IMR-90 (cell line): ENCODE results near the gene SMARCC2. TPM values are rescaled to one million over a fixed set of nuclear protein-coding genes. Genes with fewer than 3 reads are reported as not detected.
A peak's percentile ranks its signal among the peaks of the same experiment; 100 is the strongest.

Experiments used
- ATAC-seq: fragments of 200-7000 bp; cut with Tn5 transposase; 2 replicates; pipeline ENCODE4 v1.9.1; 2020; ENCODE audit warnings: low read depth, mild to moderate bottlenecking, moderate library complexity
- BruUV-seq: library from RNA; stranded (reverse); fragments of 400-500 nt; replicated peaks from 2 replicates; lab custom pipeline; 2021; lab: Mats Ljungman, UMichigan
- CTCF ChIA-PET: fragments of 300-600 bp; formaldehyde crosslinking; extraction: SDS; loops from one replicate; lab custom pipeline; 2021; ENCODE audit warnings: antibody characterized with exemption; lab: Yijun Ruan, JAX
- POLR2A ChIA-PET: fragments of 300-600 bp; sonication (Branson Sonifier 250); formaldehyde crosslinking; loops from one replicate; lab custom pipeline; 2022; ENCODE audit warnings: antibody characterized with exemption; ENCODE audit not compliant: unreplicated experiment; lab: Charles Lee
- DNase-seq: peaks from one replicate; pipeline ENCODE4 v3.0.0; 2013
- H2AFZ ChIP-seq: replicated peaks from 2 replicates; pipeline ENCODE3; 2013; ENCODE audit warnings: low read length, mild to moderate bottlenecking; ENCODE audit not compliant: poor library complexity
- H2AK5ac ChIP-seq: 2 replicates; pipeline ENCODE4 v1.6.1; 2013; ENCODE audit warnings: low read depth, low read length, inconsistent platforms
- H2AK9ac ChIP-seq: replicated peaks from 2 replicates; pipeline ENCODE3; 2013; ENCODE audit warnings: mild to moderate bottlenecking, low read depth, low read length, moderate library complexity; ENCODE audit not compliant: poor library complexity
- H2BK120ac ChIP-seq: 2 replicates; pipeline ENCODE4 v1.6.1; 2013; ENCODE audit warnings: low read depth, low read length, inconsistent platforms
- H2BK15ac ChIP-seq: 3 replicates; pipeline ENCODE4 v1.6.1; 2013; ENCODE audit warnings: low read depth, low read length, inconsistent platforms
- H2BK20ac ChIP-seq: 2 replicates; pipeline ENCODE4 v1.6.1; 2013; ENCODE audit warnings: low read depth, mild to moderate bottlenecking, inconsistent platforms, low read length, moderate library complexity
- H2BK5ac ChIP-seq: 2 replicates; pipeline ENCODE4 v1.6.1; 2013; ENCODE audit warnings: mild to moderate bottlenecking, low read depth, low read length, inconsistent platforms; ENCODE audit not compliant: poor library complexity, severe bottlenecking
- H3K14ac ChIP-seq: replicated peaks from 2 replicates; pipeline ENCODE4 v1.6.1; 2013; ENCODE audit warnings: low read depth, low read length, inconsistent platforms
- H3K18ac ChIP-seq: 2 replicates; pipeline ENCODE4 v1.6.1; 2013; ENCODE audit warnings: low read depth, low read length, control low read depth
- H3K23ac ChIP-seq: 2 replicates; pipeline ENCODE4 v1.6.1; 2013; ENCODE audit warnings: low read depth, low read length, inconsistent platforms
- H3K27ac ChIP-seq: 2 replicates; pipeline ENCODE4 v1.5.1; 2013; ENCODE audit warnings: mild to moderate bottlenecking, control low read depth, low read length; ENCODE audit not compliant: insufficient read depth
- H3K27me3 ChIP-seq: 2 replicates; pipeline ENCODE4 v1.6.1; 2013; ENCODE audit warnings: low read length; ENCODE audit not compliant: control insufficient read depth, insufficient read depth
- H3K36me3 ChIP-seq: 2 replicates; pipeline ENCODE4 v1.6.1; 2013; ENCODE audit warnings: low read length, mixed read lengths; ENCODE audit not compliant: control insufficient read depth, insufficient read depth
- H3K4ac ChIP-seq: 2 replicates; pipeline ENCODE4 v1.6.1; 2013; ENCODE audit warnings: low read depth, low read length, inconsistent platforms
- H3K4me1 ChIP-seq: 2 replicates; pipeline ENCODE4 v1.6.1; 2013; ENCODE audit warnings: low read length, mixed read lengths; ENCODE audit not compliant: control insufficient read depth, insufficient read depth
- H3K4me2 ChIP-seq: 2 replicates; pipeline ENCODE4 v1.6.1; 2013; ENCODE audit warnings: low read depth, mild to moderate bottlenecking, control low read depth, low read length, moderate library complexity
- H3K4me3 ChIP-seq: 2 replicates; pipeline ENCODE4 v1.5.1; 2013; ENCODE audit warnings: low read depth, mild to moderate bottlenecking, control low read depth, low read length, moderate library complexity; ENCODE audit not compliant: insufficient read depth
- H3K56ac ChIP-seq: 2 replicates; pipeline ENCODE4 v1.6.1; 2013; ENCODE audit warnings: low read length, inconsistent platforms; ENCODE audit not compliant: insufficient read depth; ENCODE audit errors: extremely low read depth
- H3K79me1 ChIP-seq, 2 experiments: 2 replicates each; pipeline ENCODE4 v1.6.1; 2013; ENCODE audit warnings: low read length in 2 of 2, inconsistent platforms in 1 of 2, low read depth in 1 of 2
- H3K9ac ChIP-seq: 2 replicates; pipeline ENCODE4 v1.6.1; 2013; ENCODE audit warnings: low read depth, low read length, control low read depth
- H3K9me1 ChIP-seq: 2 replicates; pipeline ENCODE4 v1.6.1; 2013; ENCODE audit warnings: low read length, inconsistent platforms; ENCODE audit not compliant: insufficient read depth
- H3K9me3 ChIP-seq: 2 replicates; pipeline ENCODE4 v1.6.1; 2013; ENCODE audit warnings: low read length; ENCODE audit not compliant: control insufficient read depth, insufficient read depth
- H4K20me1 ChIP-seq: 2 replicates; pipeline ENCODE4 v1.6.1; 2013; ENCODE audit warnings: low read length, inconsistent platforms; ENCODE audit not compliant: insufficient read depth
- H4K5ac ChIP-seq: 2 replicates; pipeline ENCODE4 v1.6.1; 2013; ENCODE audit warnings: mild to moderate bottlenecking, low read depth, low read length, control low read depth
- H4K8ac ChIP-seq, 2 experiments: 2 replicates each; pipeline ENCODE4 v1.6.1; 2013; ENCODE audit warnings: low read depth in 2 of 2, low read length in 2 of 2, control low read depth in 1 of 2, inconsistent platforms in 1 of 2
- H4K91ac ChIP-seq: 2 replicates; pipeline ENCODE4 v1.6.1; 2013; ENCODE audit warnings: low read depth, low read length, inconsistent platforms; ENCODE audit not compliant: insufficient read depth
- CHD1 ChIP-seq: IDR thresholded peaks from 2 replicates; pipeline ENCODE4 v1.6.1; 2012; ENCODE audit warnings: low read depth, low read length, improper control_type of control experiment
- POLR2A ChIP-seq: IDR thresholded peaks from 2 replicates; pipeline ENCODE4 v1.6.1; 2012; ENCODE audit warnings: mild to moderate bottlenecking, low read depth, low read length
- RFX5 ChIP-seq: IDR thresholded peaks from 2 replicates; pipeline ENCODE4 v1.8.0; 2012; ENCODE audit warnings: low read depth, mild to moderate bottlenecking, low read length, moderate library complexity
- SMC3 ChIP-seq: fragments of 150-350 bp; IDR thresholded peaks from 2 replicates; pipeline ENCODE4 v1.6.1; 2016; ENCODE audit warnings: low read depth, mild to moderate bottlenecking, antibody characterized with exemption, low read length, moderate library complexity
- WGBS, 2 experiments: methylation state at CpG; one replicate each; pipeline versions ENCODE4 v1.1.5 to v1.1.7; 2013; ENCODE audit warnings: missing lambda C conversion rate in 2 of 2; ENCODE audit not compliant: insufficient read length in 1 of 2; ENCODE audit errors: extremely low coverage in 2 of 2; 5-methylcytosine and 5-hydroxymethylcytosine counted together
- dilution Hi-C: fragments of 300-500 bp; cut with HindIII; formaldehyde crosslinking; loops from one replicate; pipeline ENCODE4 v1.14.3; 2018; ENCODE audit warnings: low sequenced_read_pairs; ENCODE audit not compliant: unreplicated experiment
- in situ Hi-C: fragments of 300-500 bp; cut with MboI; formaldehyde crosslinking; loops from 3 replicates; pipeline ENCODE4 v1.14.3; 2019; ENCODE audit warnings: low sequenced_read_pairs, inconsistent platforms, mixed read lengths
- intact Hi-C: fragments of 100-400 bp; cut with micrococcal nuclease; formaldehyde crosslinking; loops from 2 replicates; pipeline ENCODE4 v1.10.0; 2022
- polyA plus RNA-seq, 3 experiments: library from polyadenylated mRNA; depleted of rRNA; stranded (reverse); fragments of >200 nt; gene quantifications; 2 replicates each; pipeline ENCODE4 v1.2.3, GENCODE V29; 2012; ENCODE audit warnings: low replicate concordance in 1 of 3
- total RNA-seq: library from RNA; depleted of rRNA; stranded (reverse); fragments of >200 nt; gene quantifications from 2 replicates; pipeline ENCODE4 v1.2.3, GENCODE V29; 2012
- TF ChIP-seq, protein P1 (sequence below): conservative IDR thresholded peaks from 2 replicates; pipeline ENCODE4 v1.5.1; 2012; ENCODE audit warnings: mild to moderate bottlenecking, low read depth, low read length, improper control_type of control experiment

Gene SMARCC2
- total and polyA plus RNA-seq, 2 of the 4 experiments (the other 2 are of a cell fraction) = 42.3 to 43.8 TPM

DNA sequence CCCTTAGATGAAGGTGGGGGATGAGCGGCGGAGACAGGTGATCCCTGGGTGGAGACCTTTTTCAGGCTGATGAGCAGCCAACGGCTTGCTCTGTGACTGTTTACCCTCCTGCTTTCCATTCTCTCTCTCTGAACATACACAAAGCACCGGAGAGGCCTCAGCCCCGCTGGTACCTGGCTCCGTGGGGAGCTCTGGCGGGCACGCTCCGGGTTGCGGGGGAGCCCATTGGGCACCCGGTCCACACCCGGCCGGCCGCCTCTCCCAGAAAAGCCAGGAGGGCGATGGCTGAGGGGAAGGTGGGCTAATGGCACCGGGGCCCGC, 545 bp downstream of the SMARCC2 start:
- Histone ChIP-seq H3K4ac (peak overlapping the region; percentile 72), H3K56ac (peak overlapping the region; percentile 8; the same call in 1 of the 2 replicates), H4K20me1 (peaks cover 14% of the 10 kb centered on the region; the same call in 1 of the 2 replicates), H2BK5ac (peak overlapping the region; percentile 60), H3K4me3 (peak overlapping the region; percentile 95), H3K14ac (peak overlapping the region; percentile 97), H2BK20ac (no peak overlapping the region), H3K18ac (no peak overlapping the region), H4K91ac (peak overlapping the region; percentile 69), H3K79me1 (peaks cover 23 to 46% of the 10 kb centered on the region in 2 experiments), H3K36me3 (peaks cover 13% of the 10 kb centered on the region), H2AK9ac (peak overlapping the region; percentile 98), H4K8ac (peak overlapping the region in 1 of 2 experiments; percentile 41; a peak in 2 of 4 replicates), H3K4me1 (peaks cover 7% of the 10 kb centered on the region), H2BK15ac (no peak overlapping the region), H2BK120ac (no peak overlapping the region; the same call in 1 of the 2 replicates), H3K23ac (peak overlapping the region; percentile 92; the same call in 1 of the 2 replicates), H3K27me3 (no peaks in the 10 kb centered on the region), H3K9me3 (no peaks in the 10 kb centered on the region), H3K9me1 (peaks cover 5% of the 10 kb centered on the region; the same call in 1 of the 2 replicates), H4K5ac (no peak overlapping the region), H3K9ac (peak overlapping the region; percentile 95), H3K4me2 (peak overlapping the region; percentile 97), H2AK5ac (peak overlapping the region; percentile 64), H3K27ac (peak overlapping the region; percentile 75), H2AFZ (peak overlapping the region; percentile 84)
- dilution Hi-C loops (no loop called here), intact Hi-C loops (loop anchor here (1.0 to 2.0 kb wide), 2 partner anchors 62 to 69 kb away; no protein-coding TSS in a partner anchor), in situ Hi-C loops (loop anchor here (5.0 kb wide), 1 partner anchor 61 kb away; the partner anchor contains the start of gene ESYT1)
- TF ChIP-seq SMC3 (no peak), POLR2A (no peak), CHD1 (no peak), RFX5 (no peak)
- TF ChIP-seq, protein P1, sequence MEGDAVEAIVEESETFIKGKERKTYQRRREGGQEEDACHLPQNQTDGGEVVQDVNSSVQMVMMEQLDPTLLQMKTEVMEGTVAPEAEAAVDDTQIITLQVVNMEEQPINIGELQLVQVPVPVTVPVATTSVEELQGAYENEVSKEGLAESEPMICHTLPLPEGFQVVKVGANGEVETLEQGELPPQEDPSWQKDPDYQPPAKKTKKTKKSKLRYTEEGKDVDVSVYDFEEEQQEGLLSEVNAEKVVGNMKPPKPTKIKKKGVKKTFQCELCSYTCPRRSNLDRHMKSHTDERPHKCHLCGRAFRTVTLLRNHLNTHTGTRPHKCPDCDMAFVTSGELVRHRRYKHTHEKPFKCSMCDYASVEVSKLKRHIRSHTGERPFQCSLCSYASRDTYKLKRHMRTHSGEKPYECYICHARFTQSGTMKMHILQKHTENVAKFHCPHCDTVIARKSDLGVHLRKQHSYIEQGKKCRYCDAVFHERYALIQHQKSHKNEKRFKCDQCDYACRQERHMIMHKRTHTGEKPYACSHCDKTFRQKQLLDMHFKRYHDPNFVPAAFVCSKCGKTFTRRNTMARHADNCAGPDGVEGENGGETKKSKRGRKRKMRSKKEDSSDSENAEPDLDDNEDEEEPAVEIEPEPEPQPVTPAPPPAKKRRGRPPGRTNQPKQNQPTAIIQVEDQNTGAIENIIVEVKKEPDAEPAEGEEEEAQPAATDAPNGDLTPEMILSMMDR = no peak
- ChIA-PET CTCF (interaction anchor here (0.7 to 2.6 kb wide), 13 partner anchors 10 to 275 kb away, joined by 3 to 27 read pairs (median 5); partner anchors contain the start of genes ANKRD52, ESYT1, RNF41 and ZC3H10), POLR2A (interaction anchor here (1.3 kb wide), 1 partner anchor 33 kb away, joined by 5 read pairs; the partner anchor contains the start of gene RNF41)
- no peak for DNase-seq
- BruUV-seq = no TSS peak
- WGBS, 2 experiments = no CpG with 5 or more reads among the region's 17 CpGs
- ATAC-seq = peak; percentile 1
